Keratinocyte (primary cell): Measurements from ENCODE around the gene DYNAP. TPM values are rescaled to one million over a fixed set of nuclear protein-coding genes. Genes with fewer than 3 reads are reported as not detected.
A peak's percentile ranks its signal among the peaks of the same experiment; 100 is the strongest.

Experiments
- DNase-seq: peaks from one replicate; pipeline ENCODE4 v3.0.0-alpha.2; 2011; ENCODE audit warnings: low read depth, missing footprints, low spot score
- FAIRE-seq: peaks from 2 replicates; lab custom pipeline; 2011; peaks lifted over from hg19 to GRCh38; lab: Jason Lieb, UNC
- H2AFZ ChIP-seq: 2 replicates; pipeline ENCODE4 v1.6.0; 2012; ENCODE audit warnings: low read length, control low read depth, inconsistent platforms; ENCODE audit not compliant: control insufficient read depth
- H3K27ac ChIP-seq: 2 replicates; pipeline ENCODE4 v1.5.1; 2011; ENCODE audit warnings: low read length; ENCODE audit not compliant: control insufficient read depth, insufficient read depth
- H3K27me3 ChIP-seq: 3 replicates; pipeline ENCODE4 v1.6.0; 2011; ENCODE audit warnings: low read length; ENCODE audit not compliant: control insufficient read depth, insufficient read depth; ENCODE audit errors: extremely low read depth
- H3K36me3 ChIP-seq, 2 experiments: 2 replicates in 1 of 2; 3 replicates in 1 of 2; pipeline ENCODE4 v1.5.1; 2011; ENCODE audit warnings: low read length in 2 of 2, mild to moderate bottlenecking in 1 of 2; ENCODE audit not compliant: control insufficient read depth in 2 of 2, insufficient read depth in 2 of 2; ENCODE audit errors: extremely low read depth in 1 of 2
- H3K4me1 ChIP-seq: 3 replicates; pipeline ENCODE4 v1.5.1; 2011; ENCODE audit warnings: low read length; ENCODE audit not compliant: control insufficient read depth, insufficient read depth; ENCODE audit errors: extremely low read depth
- H3K4me2 ChIP-seq: 3 replicates; pipeline ENCODE4 v1.6.0; 2011; ENCODE audit warnings: low read depth, low read length; ENCODE audit not compliant: control insufficient read depth, insufficient read depth; ENCODE audit errors: extremely low read depth
- H3K4me3 ChIP-seq, 3 experiments: fragments of 200-600 bp in 1 of 3; sonication (generic) in 1 of 3; 2 replicates in 2 of 3; 3 replicates in 1 of 3; pipeline ENCODE4 v1.5.1; 2011 to 2016; ENCODE audit warnings: low read length in 3 of 3, mild to moderate bottlenecking in 3 of 3, control low read depth in 2 of 3, inconsistent platforms in 1 of 3, low read depth in 1 of 3, mixed read lengths in 1 of 3, mixed run types in 1 of 3, moderate library complexity in 1 of 3; ENCODE audit not compliant: control insufficient read depth in 2 of 3, insufficient read depth in 2 of 3; ENCODE audit errors: extremely low read depth in 1 of 3
- H3K79me2 ChIP-seq: 2 replicates; pipeline ENCODE4 v1.6.0; 2012; ENCODE audit warnings: low read length; ENCODE audit not compliant: control insufficient read depth, insufficient read depth
- H3K9ac ChIP-seq: 3 replicates; pipeline ENCODE4 v1.6.0; 2011; ENCODE audit warnings: low read length; ENCODE audit not compliant: control insufficient read depth, insufficient read depth; ENCODE audit errors: extremely low read depth
- H3K9me1 ChIP-seq: 3 replicates; pipeline ENCODE4 v1.6.0; 2011; ENCODE audit warnings: low read length; ENCODE audit not compliant: control insufficient read depth, insufficient read depth; ENCODE audit errors: extremely low read depth
- H3K9me3 ChIP-seq: 2 replicates; pipeline ENCODE4 v1.5.1; 2012; ENCODE audit warnings: low read depth, low read length; ENCODE audit not compliant: control insufficient read depth
- H4K20me1 ChIP-seq: 3 replicates; pipeline ENCODE4 v1.6.0; 2011; ENCODE audit warnings: low read length; ENCODE audit not compliant: control insufficient read depth, insufficient read depth; ENCODE audit errors: extremely low read depth
- EZH2 ChIP-seq: IDR thresholded peaks from one replicate; pipeline ENCODE4 v1.6.1; 2012; ENCODE audit warnings: inconsistent platforms, mild to moderate bottlenecking, low read length, moderate library complexity
- dilution Hi-C: fragments of 300-500 bp; cut with MboI; formaldehyde crosslinking; loops from one replicate; pipeline ENCODE4 v1.7.0; 2020; ENCODE audit warnings: low sequenced_read_pairs; ENCODE audit not compliant: extremely low pct_ligation_motif_present
- polyA plus RNA-seq, 5 experiments: library from polyadenylated mRNA; depleted of rRNA in 3 of 5; stranded (reverse) in 3 of 5; stranded (forward) in 1 of 5; unstranded in 1 of 5; fragments of >200 nt; gene quantifications; 1 replicate in 1 of 5; 2 replicates in 3 of 5; 3 replicates in 1 of 5; pipeline versions ENCODE4 v1.2.1 to v1.2.3, GENCODE V29; 2011 to 2012; ENCODE audit warnings: missing spikeins in 2 of 5, low read depth in 1 of 5, low replicate concordance in 1 of 5
- TF ChIP-seq, protein P1 (sequence below), 3 experiments: IDR thresholded peaks in 1 of 3; conservative IDR thresholded peaks in 1 of 3; optimal IDR thresholded peaks in 1 of 3; 2 replicates in 2 of 3; 3 replicates in 1 of 3; pipeline versions ENCODE3 to v1.5.1; 2011; ENCODE audit warnings: low read length in 3 of 3, mild to moderate bottlenecking in 3 of 3, moderate library complexity in 2 of 3, control low read depth in 1 of 3, inconsistent platforms in 1 of 3; ENCODE audit not compliant: insufficient read depth in 2 of 3; ENCODE audit errors: extremely low read depth in 1 of 3

The DYNAP gene
- polyA plus RNA-seq, 1 donor (not counting 4 experiments of a cell fraction or from before 2014, with no cell fraction given) = not detected

- Histone ChIP-seq H3K79me2 (no peaks in the 10 kb centered on the region), H3K9me3 (no peaks in the 10 kb centered on the region), H3K27me3 (no peaks in the 10 kb centered on the region), H3K4me1 (peaks cover 7% of the 10 kb centered on the region), H3K36me3 (no peaks in the 10 kb centered on the region), H3K9me1 (no peaks in the 10 kb centered on the region), H3K4me2 (no peak overlapping the region), H3K4me3 (no peak overlapping the region), H4K20me1 (no peaks in the 10 kb centered on the region), H3K27ac (no peak overlapping the region), H2AFZ (no peak overlapping the region), H3K9ac (no peak overlapping the region)
- DNase-seq (no peak), FAIRE-seq (no peak)
- no peak for TF ChIP-seq EZH2
- TF ChIP-seq, protein P1, sequence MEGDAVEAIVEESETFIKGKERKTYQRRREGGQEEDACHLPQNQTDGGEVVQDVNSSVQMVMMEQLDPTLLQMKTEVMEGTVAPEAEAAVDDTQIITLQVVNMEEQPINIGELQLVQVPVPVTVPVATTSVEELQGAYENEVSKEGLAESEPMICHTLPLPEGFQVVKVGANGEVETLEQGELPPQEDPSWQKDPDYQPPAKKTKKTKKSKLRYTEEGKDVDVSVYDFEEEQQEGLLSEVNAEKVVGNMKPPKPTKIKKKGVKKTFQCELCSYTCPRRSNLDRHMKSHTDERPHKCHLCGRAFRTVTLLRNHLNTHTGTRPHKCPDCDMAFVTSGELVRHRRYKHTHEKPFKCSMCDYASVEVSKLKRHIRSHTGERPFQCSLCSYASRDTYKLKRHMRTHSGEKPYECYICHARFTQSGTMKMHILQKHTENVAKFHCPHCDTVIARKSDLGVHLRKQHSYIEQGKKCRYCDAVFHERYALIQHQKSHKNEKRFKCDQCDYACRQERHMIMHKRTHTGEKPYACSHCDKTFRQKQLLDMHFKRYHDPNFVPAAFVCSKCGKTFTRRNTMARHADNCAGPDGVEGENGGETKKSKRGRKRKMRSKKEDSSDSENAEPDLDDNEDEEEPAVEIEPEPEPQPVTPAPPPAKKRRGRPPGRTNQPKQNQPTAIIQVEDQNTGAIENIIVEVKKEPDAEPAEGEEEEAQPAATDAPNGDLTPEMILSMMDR (optimal IDR thresholded peaks at IDR 0.05 in 1 of 3, IDR thresholded peaks at IDR 0.05 in 1 of 3, conservative IDR thresholded peaks at IDR 0.05 in 1 of 3; ENCODE audit: extremely low read depth in 1 of 3, insufficient read depth in 2 of 3, low read length in 3 of 3) = no peak
- dilution Hi-C loops = no loop called here
Measured at GRCh38 chr18:54604211-54604610, 13.2 kb downstream of the DYNAP start.

DNA sequence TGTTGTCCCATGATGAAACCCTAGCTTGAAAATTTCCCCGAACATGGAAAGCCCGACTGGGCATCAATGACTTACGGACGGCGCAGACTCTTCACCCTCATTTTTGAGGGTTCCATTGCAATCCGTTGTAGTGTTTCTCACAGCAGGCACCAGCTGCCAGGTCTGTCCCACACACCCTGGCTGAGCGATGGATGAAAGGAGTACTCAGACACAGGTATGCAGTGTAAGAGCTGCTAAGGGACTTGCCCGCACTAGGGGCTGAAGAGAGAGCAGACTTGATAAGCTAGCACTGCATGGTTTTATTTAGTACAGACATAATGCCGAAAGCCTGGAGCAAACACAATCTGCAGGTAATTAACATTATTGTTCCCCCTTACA lies 15.8 kb downstream of the DYNAP start:
- Histone ChIP-seq H3K27ac (no peak overlapping the region), H3K27me3 (no peaks in the 10 kb centered on the region), H3K9me3 (no peaks in the 10 kb centered on the region), H3K9ac (no peak overlapping the region), H3K4me1 (peaks cover 7% of the 10 kb centered on the region), H3K4me2 (peak overlapping the region; percentile 79), H3K79me2 (no peaks in the 10 kb centered on the region), H3K4me3 (no peak overlapping the region), H3K9me1 (no peaks in the 10 kb centered on the region), H4K20me1 (no peaks in the 10 kb centered on the region), H2AFZ (no peak overlapping the region), H3K36me3 (no peaks in the 10 kb centered on the region)
- TF ChIP-seq, protein P1 (optimal IDR thresholded peaks at IDR 0.05 in 1 of 3, IDR thresholded peaks at IDR 0.05 in 1 of 3, conservative IDR thresholded peaks at IDR 0.05 in 1 of 3; ENCODE audit: extremely low read depth in 1 of 3, insufficient read depth in 2 of 3, low read length in 3 of 3) = no peak
- TF ChIP-seq EZH2 = no peak
- dilution Hi-C loops = no loop called here
- DNase-seq (no peak), FAIRE-seq (no peak)
